Right atrium auricular region (tissue), 2 donors: ENCODE measurements around the gene TAGLN2. TPM values are rescaled to one million over a fixed set of nuclear protein-coding genes. Genes with fewer than 3 reads are reported as not detected.

Source experiments
- DNase-seq: peaks from one replicate; pipeline ENCODE4 v3.0.0-alpha.2; 2019; ENCODE audit warnings: low spot score
- H3K27ac ChIP-seq, 2 donors: fragments of 200-600 bp; sonication (generic); 1 replicate in 1 of 2; 2 replicates in 1 of 2; pipeline ENCODE4 v1.5.1; 2016 to 2019
- H3K27me3 ChIP-seq, 2 donors: fragments of 200-600 bp; sonication (generic); one replicate each; pipeline versions ENCODE4 v1.5.1 to v1.6.0; 2017 to 2019
- H3K36me3 ChIP-seq: fragments of 200-600 bp; sonication (generic); one replicate; pipeline ENCODE4 v1.5.1; 2016
- H3K4me1 ChIP-seq, 2 donors: fragments of 200-600 bp; sonication (generic); one replicate each; pipeline versions ENCODE4 v1.5.1 to v1.6.0; 2017 to 2019
- H3K4me3 ChIP-seq, 2 donors: fragments of 200-600 bp; sonication (generic); 1 replicate in 1 of 2; 2 replicates in 1 of 2; pipeline ENCODE4 v1.5.1; 2017 to 2019; ENCODE audit warnings: mild to moderate bottlenecking in 1 of 2, moderate library complexity in 1 of 2
- H3K9me3 ChIP-seq, 2 donors: fragments of 200-600 bp; sonication (generic); one replicate each; pipeline ENCODE4 v1.5.1; 2019
- CTCF ChIP-seq, 2 donors: fragments of 200-600 bp; sonication (generic); IDR thresholded peaks; one replicate each; pipeline ENCODE4 v1.5.1; 2019; ENCODE audit warnings: antibody characterized with exemption in 2 of 2
- total RNA-seq, 2 donors: library from RNA; depleted of rRNA; stranded (reverse); fragments of >200 nt; gene quantifications; one replicate each; pipeline ENCODE4 v1.1.0, GENCODE V29; 2016

The TAGLN2 gene
- total RNA-seq, 2 donors from 2014 or later, result 124 to 235 TPM

GRCh38 chr1:159927849-159928431 lies 2.6 kb upstream of the TAGLN2 start:
- peaks cover 0 to 23% of the 10 kb centered on the region in 2 donors for H3K4me1 ChIP-seq
- no peak for DNase-seq
- H3K27me3 ChIP-seq, result no peaks in the 10 kb centered on the region
- no peak overlapping the region for H3K4me3 ChIP-seq
- H3K36me3 ChIP-seq, result no peaks in the 10 kb centered on the region
- H3K27ac ChIP-seq, result no peak overlapping the region
- TF ChIP-seq CTCF (IDR thresholded peaks at IDR 0.05), result no peak
- H3K9me3 ChIP-seq, result no peaks in the 10 kb centered on the region

GRCh38 chr1:159927211-159927848 lies 2.0 kb upstream of the TAGLN2 start:
- Histone ChIP-seq H3K4me1 (peaks cover 0 to 29% of the 10 kb centered on the region in 2 donors), H3K27me3 (no peaks in the 10 kb centered on the region), H3K27ac (no peak overlapping the region), H3K9me3 (no peaks in the 10 kb centered on the region), H3K4me3 (no peak overlapping the region), H3K36me3 (no peaks in the 10 kb centered on the region)
- no peak for DNase-seq
- no peak for TF ChIP-seq CTCF (IDR thresholded peaks at IDR 0.05)

GRCh38 chr1:159925719-159926078 lies 392 bp upstream of the TAGLN2 start:
- no peaks in the 10 kb centered on the region for H3K27me3 ChIP-seq
- peak overlapping the region; percentile 98 to 99 for H3K27ac ChIP-seq
- peak; percentile 76 for DNase-seq
- TF ChIP-seq CTCF (IDR thresholded peaks at IDR 0.05), result no peak
- H3K4me1 ChIP-seq, result peaks cover 0 to 46% of the 10 kb centered on the region in 2 donors
- peak overlapping the region; percentile 82 to 87 for H3K4me3 ChIP-seq
- H3K9me3 ChIP-seq, result no peaks in the 10 kb centered on the region
- no peaks in the 10 kb centered on the region for H3K36me3 ChIP-seq

- no peak for TF ChIP-seq CTCF (IDR thresholded peaks at IDR 0.05)
- H3K4me1 ChIP-seq, result peaks cover 0 to 61% of the 10 kb centered on the region in 2 donors
- H3K9me3 ChIP-seq, result no peaks in the 10 kb centered on the region
- no peaks in the 10 kb centered on the region for H3K27me3 ChIP-seq
- peak overlapping the region; percentile 98 to 99 for H3K27ac ChIP-seq
- peaks cover 13% of the 10 kb centered on the region for H3K36me3 ChIP-seq
- peak; percentile 95 for DNase-seq
- peak overlapping the region; percentile 82 to 87 for H3K4me3 ChIP-seq
Measured at GRCh38 chr1:159924025-159924790, 1.1 kb downstream of the TAGLN2 start.

GRCh38 chr1:159923203-159924024 lies 1.9 kb downstream of the TAGLN2 start:
- peak; percentile 95 for DNase-seq
- no peak for TF ChIP-seq CTCF (IDR thresholded peaks at IDR 0.05)
- peak overlapping the region; percentile 82 to 87 for H3K4me3 ChIP-seq
- peak overlapping the region; percentile 98 to 99 for H3K27ac ChIP-seq
- no peaks in the 10 kb centered on the region for H3K9me3 ChIP-seq
- peaks cover 21% of the 10 kb centered on the region for H3K36me3 ChIP-seq
- H3K27me3 ChIP-seq, result no peaks in the 10 kb centered on the region
- H3K4me1 ChIP-seq, result peaks cover 0 to 69% of the 10 kb centered on the region in 2 donors
